ENCODE results near the gene RIOK2.
"Not testable (repeated sequence)": the region's sequence is repeated elsewhere in the genome, so short reads cannot be mapped to it uniquely, and the experiment has no call there.

The RIOK2 gene

DNA sequence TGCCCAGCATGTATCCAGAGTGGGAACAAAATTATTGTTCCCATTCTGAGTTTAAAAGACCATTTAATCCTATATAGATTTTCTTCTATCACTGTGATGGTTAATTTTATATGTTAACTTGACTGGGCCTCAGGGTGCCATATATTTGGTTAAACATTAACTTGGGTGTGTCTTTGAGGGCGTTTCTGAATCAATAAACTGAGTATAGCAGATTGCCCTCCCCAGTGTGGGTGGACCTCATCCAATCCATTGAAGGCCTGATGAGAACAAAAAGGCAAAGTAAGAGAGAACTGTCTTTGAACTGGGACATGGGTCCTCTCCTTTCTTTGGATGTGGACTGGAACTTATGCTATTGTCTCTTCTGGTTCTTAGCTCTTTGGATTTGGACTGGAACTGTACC, 17.3 kb downstream of the RIOK2 start:
- no peak for DNase-seq

- peak; percentile 13 for DNase-seq
These were observed 18.2 kb downstream of the RIOK2 start for GRCh38 chr5:97164846-97165245.

GRCh38 chr5:97163790-97164285, 19.2 kb downstream of the RIOK2 start:
- DNase-seq: no peak

- no peak for DNase-seq
These were observed 19.7 kb downstream of the RIOK2 start for GRCh38 chr5:97163360-97163764.

DNA sequence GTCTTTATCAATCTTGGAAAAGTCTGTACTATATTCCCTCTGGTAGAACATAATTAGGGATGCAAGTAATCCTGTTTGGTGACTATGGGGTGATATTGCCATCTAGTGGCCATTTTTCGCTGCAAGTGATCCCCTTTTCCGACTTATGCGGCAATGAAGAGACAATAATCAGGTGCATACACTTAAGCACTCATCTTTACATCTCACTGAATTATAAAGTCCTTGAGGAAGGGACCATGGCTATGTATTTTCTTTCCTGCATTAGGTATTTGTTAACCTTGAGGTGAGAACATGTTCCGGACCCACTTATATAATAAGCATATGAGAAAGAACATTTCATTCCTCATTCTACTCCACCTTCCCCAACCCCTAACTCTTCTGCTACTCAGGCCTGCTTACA, 21.0 kb downstream of the RIOK2 start:
- DNase-seq: peak; percentile 72

DNA sequence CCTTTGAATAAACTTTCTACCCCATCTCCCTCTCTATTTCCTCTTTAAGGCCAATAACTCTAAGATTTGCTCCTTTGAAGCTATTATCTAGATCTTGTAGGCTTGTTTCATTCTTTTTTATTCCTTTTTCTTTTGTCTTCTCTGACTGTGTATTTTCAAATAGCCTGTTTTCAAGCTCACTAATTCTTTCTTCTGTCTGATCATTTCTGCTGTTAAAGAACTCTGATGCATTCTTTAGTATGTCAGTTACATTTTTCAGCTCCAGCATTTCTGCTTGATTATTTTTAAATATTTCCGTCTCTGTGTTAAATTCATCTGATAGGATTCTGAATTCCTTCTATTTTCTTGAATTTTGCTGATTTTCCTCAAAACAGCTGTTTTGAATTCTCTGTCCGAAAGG, 25.4 kb downstream of the RIOK2 start:
- no peak for DNase-seq

DNA sequence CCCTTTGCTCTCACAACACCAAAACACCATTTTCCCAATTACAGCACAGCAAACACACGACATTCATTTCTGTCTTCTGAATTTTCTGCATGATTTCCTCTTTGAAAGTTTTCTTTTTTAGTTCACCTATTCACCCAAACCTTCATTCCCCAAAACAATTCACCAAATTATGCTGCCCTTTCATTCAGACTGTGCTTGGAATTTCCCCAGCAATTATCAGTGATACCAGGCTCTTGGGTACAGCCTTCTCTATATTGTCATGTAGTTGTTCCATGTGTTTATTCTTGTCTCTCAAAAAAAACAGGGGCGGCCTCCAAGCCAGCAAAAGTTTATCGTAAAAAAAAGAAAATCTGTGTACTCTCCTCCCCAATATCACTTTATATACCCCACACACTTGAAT, 31.7 kb downstream of the RIOK2 start:
- no peak for DNase-seq

- DNase-seq: no peak
These were observed 32.6 kb downstream of the RIOK2 start for GRCh38 chr5:97150401-97150800.

DNA sequence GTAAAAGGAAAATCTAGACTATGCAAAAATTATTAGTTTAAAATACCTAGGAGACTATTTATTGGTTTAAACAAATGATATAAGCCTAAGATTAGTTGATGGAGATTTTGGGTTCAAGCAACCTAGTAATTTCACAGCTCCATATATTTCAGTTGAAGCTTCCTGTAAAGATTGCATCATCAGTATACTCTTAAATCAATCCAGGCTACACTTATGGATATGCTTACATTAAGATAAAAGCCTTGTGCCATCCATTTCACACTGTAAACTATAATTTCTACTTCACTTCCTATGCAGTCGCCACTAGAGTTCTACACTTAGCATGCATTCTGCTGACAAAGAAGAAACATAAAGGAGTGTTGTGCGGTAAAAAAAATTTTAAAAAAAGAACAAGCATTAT, 33.3 kb downstream of the RIOK2 start:
- no peak for DNase-seq

DNA sequence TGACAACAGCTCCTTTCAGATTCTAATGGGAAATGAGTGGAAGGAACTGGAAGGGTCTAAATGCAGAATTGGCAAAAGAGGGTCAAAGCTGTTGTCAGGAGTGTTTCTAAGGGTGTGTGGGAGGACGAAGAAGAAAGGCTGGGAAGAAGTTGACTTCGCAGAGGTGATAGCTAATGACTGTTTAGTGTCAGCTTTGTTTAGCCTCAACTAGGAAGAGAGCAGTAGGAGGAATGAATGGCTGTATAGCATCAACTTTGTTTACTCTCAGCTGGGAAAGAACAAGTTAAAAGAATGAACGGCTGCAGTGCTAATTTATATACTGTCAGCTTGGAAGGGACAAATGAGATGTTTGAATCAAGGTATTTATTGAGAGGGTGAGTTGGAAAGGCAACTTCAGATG, 34.8 kb downstream of the RIOK2 start:
- no peak for DNase-seq

DNA sequence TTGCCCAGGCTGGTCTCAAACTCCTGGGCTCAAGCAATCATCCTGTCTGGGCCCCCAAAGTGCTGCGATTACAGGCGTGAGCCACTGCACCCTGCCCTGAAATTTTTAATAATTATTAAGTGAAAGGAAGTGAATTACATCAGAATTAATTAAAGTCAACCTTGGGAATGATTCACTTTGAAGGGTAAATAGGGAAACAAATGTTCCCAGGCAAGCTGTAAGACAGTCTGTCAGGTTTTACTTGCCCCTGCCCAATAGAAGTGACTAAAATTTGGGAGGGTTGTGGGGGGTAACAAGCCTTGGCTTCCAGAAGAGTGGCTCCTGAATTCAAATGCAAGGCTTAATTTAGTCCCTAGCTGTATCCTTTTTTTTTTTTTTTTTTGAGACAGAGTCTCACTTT, 39.3 kb downstream of the RIOK2 start:
- no peak for DNase-seq

GRCh38 chr5:97142521-97143254, 40.4 kb downstream of the RIOK2 start, which contains the start of gene LIX1:
TSS of gene LIX1 (minus strand) at chr5:97142611. CDS start at chr5:97142576, 35 bp downstream.
- peak; percentile 46 for DNase-seq

DNA sequence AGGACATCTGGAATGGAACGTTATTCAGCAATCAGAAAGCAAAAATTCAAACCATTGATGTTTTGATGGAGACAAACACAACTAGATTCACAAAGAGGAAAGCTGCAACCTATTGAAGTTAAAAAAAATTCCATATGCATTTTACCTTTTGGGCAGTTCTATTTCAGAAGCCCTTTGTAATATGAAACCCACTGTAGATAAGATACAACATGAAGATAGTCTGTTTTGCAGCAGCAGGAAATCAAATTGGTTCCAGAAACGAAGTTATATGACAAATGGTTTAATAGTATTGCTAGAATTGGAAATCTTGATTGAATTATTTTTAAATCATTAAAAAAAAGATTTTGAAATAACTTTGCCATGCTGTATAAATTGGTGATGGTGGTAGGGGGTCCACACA, 41.5 kb downstream of the RIOK2 start:
- DNase-seq: no peak

GRCh38 chr5:97141031-97141430, 42.0 kb downstream of the RIOK2 start:
- no peak for DNase-seq

- DNase-seq: not testable (repeated sequence)
These were observed 42.8 kb downstream of the RIOK2 start for GRCh38 chr5:97140250-97140649.

- DNase-seq: no peak
These were observed 46.6 kb downstream of the RIOK2 start for GRCh38 chr5:97136475-97136874.

GRCh38 chr5:97135868-97136267, 47.2 kb downstream of the RIOK2 start:
- no peak for DNase-seq

DNA sequence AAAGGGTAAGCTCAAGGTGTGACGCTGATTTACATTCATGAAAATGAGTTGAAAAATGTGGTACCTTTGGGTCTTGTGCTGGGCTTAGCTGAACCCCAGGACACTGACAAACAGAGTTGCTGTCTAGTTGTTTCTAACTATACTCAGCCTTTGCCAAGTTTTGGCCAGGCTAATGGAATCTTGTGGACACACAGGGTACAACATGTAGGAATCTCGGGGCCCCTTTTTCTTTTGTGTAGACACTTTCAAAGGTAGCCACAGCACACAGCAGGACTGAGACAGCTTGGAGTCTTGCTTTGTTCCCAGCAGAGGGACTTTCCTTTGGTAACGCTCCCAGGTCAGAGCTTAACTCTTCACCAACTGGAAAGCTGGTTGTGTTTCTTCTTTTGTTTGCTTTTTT, 48.4 kb downstream of the RIOK2 start:
- no peak for DNase-seq

DNA sequence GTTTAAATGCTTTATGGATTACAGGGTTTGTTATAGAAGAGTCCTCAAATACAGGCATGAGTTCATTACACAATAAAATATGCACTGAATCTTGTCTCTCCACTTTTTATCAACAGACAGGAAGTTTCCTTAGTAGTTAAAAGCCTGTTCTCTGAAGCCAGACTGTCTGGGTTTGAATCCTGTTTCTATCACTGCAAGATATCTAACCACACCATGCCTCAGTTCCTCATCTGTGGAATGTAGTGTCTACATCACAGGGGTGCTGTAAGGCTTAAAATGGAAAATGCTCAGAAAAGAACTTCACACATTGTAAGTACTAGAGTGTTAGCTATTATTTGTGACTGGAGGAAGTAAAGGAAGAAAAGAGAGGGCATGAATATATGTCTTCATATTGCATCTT, 49.9 kb downstream of the RIOK2 start:
- DNase-seq: peak; percentile 5

DNA sequence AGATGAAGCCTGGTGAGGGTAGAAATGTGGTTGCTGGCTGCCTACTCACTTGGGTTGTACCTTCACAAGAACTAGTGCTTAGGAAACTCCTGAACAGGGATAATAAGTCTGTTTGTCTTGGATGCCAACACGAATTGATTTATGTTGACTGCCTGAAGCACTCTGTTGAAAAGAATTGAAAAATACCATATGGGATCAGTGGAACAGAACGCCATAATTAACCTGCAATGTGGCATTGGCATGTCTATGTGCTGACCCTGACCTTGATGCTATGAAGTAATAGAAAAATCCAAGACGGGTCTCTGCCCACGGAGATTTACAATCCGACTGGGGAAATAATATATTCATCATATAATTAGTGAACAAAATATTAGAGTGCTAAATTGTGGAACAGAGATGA, 51.1 kb downstream of the RIOK2 start:
- no peak for DNase-seq

DNA sequence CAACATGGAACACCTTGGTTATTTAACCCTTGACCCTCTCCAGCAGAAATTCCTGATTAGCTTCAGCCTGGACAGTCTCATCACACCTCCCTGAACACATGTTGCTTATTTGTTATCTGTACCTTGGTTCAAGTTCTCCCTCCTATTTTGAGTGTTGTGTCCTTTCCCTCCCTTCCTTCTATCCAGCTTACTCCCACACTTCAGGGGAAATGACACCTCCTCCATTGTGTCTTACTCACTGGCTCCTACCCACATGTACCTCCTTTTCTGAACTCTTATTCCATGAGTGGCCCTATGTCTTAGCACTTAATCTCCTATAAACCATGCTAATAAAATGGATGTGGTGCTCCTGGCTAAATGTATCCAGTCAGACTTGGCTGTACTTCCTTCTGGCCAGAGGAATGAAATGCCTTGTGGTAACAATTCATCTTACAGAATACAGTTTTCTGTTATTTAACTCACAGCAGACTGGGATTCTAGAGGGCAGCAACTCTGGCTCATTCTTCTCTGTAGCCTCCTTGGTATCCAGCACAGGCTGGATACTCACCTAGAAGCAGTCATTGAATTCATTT, 51.8 kb downstream of the RIOK2 start:
- peak; percentile 38 for DNase-seq

- DNase-seq: no peak
These were observed 55.3 kb downstream of the RIOK2 start for GRCh38 chr5:97127727-97128126.

GRCh38 chr5:97125125-97125683, 57.8 kb downstream of the RIOK2 start:
- no peak for DNase-seq

DNA sequence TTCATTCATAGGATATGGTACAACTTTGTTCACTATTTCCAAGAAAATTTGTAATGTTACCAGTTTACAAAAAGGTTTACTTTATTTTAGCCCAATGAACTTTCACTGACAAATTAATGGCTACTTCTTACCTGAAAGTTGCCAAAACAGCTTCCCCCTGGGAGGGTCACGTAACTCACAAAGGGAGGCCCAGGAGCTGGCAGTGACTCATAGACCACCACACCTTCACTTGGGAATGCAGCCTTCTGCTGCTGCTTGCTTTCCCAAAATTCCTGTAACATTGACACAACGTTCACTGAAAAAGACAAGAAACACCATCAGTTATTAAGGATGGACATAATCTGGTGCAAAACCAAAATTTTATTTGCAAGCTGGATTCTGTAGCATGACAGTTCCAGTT, 58.7 kb downstream of the RIOK2 start:
- DNase-seq: no peak
